Ovary (tissue), 3 donors: ENCODE measurements around the gene VKORC1L1.
"Not testable (repeated sequence)": the region's sequence is repeated elsewhere in the genome, so short reads cannot be mapped to it uniquely, and the experiment has no call there.

ENCODE experiments used
- CTCF ChIP-seq, 3 donors: fragments of 450-650 bp in 2 of 3; fragments of 200-600 bp in 1 of 3; IDR thresholded peaks; one replicate each; pipeline versions ENCODE4 v1.5.1 to v1.8.0; 2016 to 2022; ENCODE audit warnings: antibody characterized with exemption in 3 of 3, mild to moderate bottlenecking in 1 of 3
- EP300 ChIP-seq: sonication (generic); formaldehyde crosslinking; IDR thresholded peaks from one replicate; pipeline ENCODE4 v1.6.1; 2017; ENCODE audit warnings: antibody characterized with exemption
- donor health status: DM: no; HTN: no; CAD: no.

GRCh38 chr7:65885533-65885932 is 12.7 kb downstream of the VKORC1L1 start:
- not testable (repeated sequence) for TF ChIP-seq CTCF (IDR thresholded peaks at IDR 0.05); EP300
